NCI-H748 (cell line): Measurements from ENCODE around the gene VIL1.

Experiments
- DNase-seq: peaks from one replicate; lab custom pipeline; 2025; ENCODE audit not compliant: unreplicated experiment; lab: John Stamatoyannopoulos, UW

Gene VIL1

DNA sequence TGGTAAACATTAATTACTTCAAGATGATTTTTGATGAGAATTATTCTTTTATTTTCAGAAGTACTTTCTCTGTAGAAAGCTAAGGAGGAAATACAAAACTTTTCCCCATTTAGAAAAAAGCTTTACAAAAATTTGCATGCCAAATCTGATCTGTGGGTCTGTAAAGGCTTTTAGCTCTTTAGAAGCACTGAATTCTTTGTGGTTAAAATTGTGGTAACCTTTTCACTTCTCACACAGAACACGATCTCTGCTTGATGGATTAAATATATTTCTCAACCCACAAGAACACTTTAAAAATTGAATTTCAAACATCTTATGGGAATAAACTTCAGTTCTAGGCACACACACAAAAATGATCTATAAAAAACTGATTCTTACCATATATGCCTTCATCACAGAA lies 63.7 kb downstream of the VIL1 start:
- no peak for DNase-seq

DNA sequence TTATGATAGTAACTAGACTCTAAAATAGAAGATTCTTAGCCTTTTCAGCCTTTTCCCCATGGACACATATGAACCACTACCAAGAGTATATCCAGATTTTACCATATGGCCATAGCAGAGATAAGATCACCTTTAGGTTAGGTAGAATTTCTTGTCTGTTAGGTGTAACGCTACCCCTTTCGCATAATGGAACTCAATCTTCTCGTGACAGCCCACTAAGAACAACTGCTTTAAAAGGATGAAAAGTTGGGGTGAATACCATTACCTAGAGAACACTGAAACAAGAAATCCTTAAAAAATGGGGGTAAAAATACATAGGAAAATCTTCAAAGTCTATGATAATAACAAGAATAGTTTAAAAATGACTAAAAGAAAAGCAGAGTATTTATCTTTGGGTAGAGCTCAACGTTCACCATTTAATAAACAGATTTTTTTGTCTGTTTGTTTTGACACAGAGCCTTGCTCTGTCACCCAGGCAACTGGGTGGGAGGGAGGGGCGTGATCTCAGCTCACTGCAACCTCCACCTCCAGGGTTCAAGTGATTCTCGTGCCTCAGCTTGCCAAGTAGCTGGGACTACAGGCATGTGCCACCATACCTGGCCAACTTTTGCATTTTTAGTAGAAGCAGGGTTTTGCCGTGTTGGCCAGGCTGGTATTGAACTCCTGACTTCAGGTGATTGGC lies 67.2 kb downstream of the VIL1 start:
- DNase-seq = no peak

DNA sequence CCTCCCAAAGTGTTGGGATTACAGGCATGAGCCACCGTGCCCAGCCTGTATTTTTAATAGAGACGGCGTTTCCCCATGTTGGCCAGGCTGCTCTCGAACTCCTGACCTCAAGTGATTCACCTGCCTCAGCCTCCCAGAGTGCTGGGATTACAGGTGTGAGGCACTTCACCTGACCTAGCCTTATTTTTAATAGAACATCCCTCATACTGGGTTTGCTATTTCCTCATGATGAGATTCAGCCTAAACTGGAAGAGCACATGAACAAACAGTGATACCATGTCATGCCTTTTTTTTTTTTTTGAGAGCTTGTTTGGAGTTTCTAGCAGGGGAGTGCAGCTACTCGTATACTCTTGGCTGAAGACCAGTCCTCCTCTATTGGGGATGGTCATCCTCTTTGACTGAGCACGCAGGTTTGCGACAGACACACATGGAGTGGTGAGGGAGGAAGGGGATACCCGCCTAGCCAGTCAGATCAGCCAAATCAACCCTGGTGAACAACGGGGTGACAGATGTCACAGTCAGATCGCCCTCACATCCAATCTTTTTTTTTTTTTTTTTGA lies 81.7 kb downstream of the VIL1 start:
- DNase-seq = no peak

DNA sequence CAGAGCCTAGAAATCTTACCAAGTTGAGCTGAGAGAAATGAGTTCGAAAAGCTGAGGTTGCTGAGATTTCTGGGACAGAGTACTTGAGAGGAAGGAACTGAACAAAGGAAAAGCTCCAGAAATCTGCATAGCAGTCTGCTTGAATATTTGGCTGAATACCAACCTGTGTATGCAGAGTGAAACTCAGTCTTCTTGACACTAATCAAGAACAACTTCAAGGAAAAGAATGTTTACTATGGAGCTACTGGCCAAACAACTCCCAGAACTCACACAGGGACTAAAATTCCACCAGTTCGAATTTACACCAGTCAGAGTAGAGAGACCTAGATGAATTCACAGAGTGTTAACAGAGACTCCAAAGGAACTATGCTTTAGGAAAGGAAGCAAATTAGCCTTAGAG lies 82.7 kb downstream of the VIL1 start:
- DNase-seq = no peak
